ENCODE data around the gene PLXNB3.
"Not testable (repeated sequence)": the region's sequence is repeated elsewhere in the genome, so short reads cannot be mapped to it uniquely, and the experiment has no call there.

Gene PLXNB3

GRCh38 chrX:153741446-153741845 is 22.6 kb upstream of the PLXNB3 start:
- Histone ChIP-seq H3K27me3 (replicated peaks; ENCODE audit: control insufficient read depth, insufficient read depth, low read length, poor library complexity, severe bottlenecking) (no peaks in the 10 kb centered on the region), H3K36me3 (ENCODE audit: control insufficient read depth, insufficient read depth, low read length) (no peaks in the 10 kb centered on the region), H3K4me1 (ENCODE audit: control insufficient read depth, insufficient read depth, low read length, poor library complexity, severe bottlenecking) (peaks cover 15% of the 10 kb centered on the region)

GRCh38 chrX:153742111-153742510 is 21.9 kb upstream of the PLXNB3 start:
- H3K9me3 ChIP-seq (ENCODE audit: control insufficient read depth, low read length); H3K27ac ChIP-seq (ENCODE audit: insufficient read depth, low read length, poor library complexity, severe bottlenecking); H3K36me3 ChIP-seq (ENCODE audit: control insufficient read depth, insufficient read depth, low read length); H3K4me3 ChIP-seq (ENCODE audit: insufficient read depth, low read depth, low read length, poor library complexity, severe bottlenecking); DNase-seq; H3K27me3 ChIP-seq (replicated peaks; ENCODE audit: control insufficient read depth, insufficient read depth, low read length, poor library complexity, severe bottlenecking): not testable (repeated sequence)
- peaks cover 15% of the 10 kb centered on the region for H3K4me1 ChIP-seq (ENCODE audit: control insufficient read depth, insufficient read depth, low read length, poor library complexity, severe bottlenecking)

More at GRCh38 chrX:153741446-153741845, 22.6 kb upstream of the PLXNB3 start:
- Histone ChIP-seq H3K4me3 (ENCODE audit: insufficient read depth, low read depth, low read length, poor library complexity, severe bottlenecking) (no peak overlapping the region), H3K9me3 (ENCODE audit: control insufficient read depth, low read length) (no peaks in the 10 kb centered on the region), H3K27ac (ENCODE audit: insufficient read depth, low read length, poor library complexity, severe bottlenecking) (no peak overlapping the region)
- no peak for DNase-seq

- not testable (repeated sequence) for H3K36me3 ChIP-seq (ENCODE audit: control insufficient read depth, insufficient read depth, low read length); H3K4me3 ChIP-seq (ENCODE audit: insufficient read depth, low read depth, low read length, poor library complexity, severe bottlenecking); DNase-seq; H3K27me3 ChIP-seq (replicated peaks; ENCODE audit: control insufficient read depth, insufficient read depth, low read length, poor library complexity, severe bottlenecking); H3K27ac ChIP-seq (ENCODE audit: insufficient read depth, low read length, poor library complexity, severe bottlenecking); H3K9me3 ChIP-seq (ENCODE audit: control insufficient read depth, low read length)
- peaks cover 15% of the 10 kb centered on the region for H3K4me1 ChIP-seq (ENCODE audit: control insufficient read depth, insufficient read depth, low read length, poor library complexity, severe bottlenecking)
Measured at GRCh38 chrX:153742796-153743467, 21.1 kb upstream of the PLXNB3 start.

- H3K9me3 ChIP-seq (ENCODE audit: control insufficient read depth, low read length) = not testable (repeated sequence)
Measured at GRCh38 chrX:153743468-153744209, 20.4 kb upstream of the PLXNB3 start.

DNA sequence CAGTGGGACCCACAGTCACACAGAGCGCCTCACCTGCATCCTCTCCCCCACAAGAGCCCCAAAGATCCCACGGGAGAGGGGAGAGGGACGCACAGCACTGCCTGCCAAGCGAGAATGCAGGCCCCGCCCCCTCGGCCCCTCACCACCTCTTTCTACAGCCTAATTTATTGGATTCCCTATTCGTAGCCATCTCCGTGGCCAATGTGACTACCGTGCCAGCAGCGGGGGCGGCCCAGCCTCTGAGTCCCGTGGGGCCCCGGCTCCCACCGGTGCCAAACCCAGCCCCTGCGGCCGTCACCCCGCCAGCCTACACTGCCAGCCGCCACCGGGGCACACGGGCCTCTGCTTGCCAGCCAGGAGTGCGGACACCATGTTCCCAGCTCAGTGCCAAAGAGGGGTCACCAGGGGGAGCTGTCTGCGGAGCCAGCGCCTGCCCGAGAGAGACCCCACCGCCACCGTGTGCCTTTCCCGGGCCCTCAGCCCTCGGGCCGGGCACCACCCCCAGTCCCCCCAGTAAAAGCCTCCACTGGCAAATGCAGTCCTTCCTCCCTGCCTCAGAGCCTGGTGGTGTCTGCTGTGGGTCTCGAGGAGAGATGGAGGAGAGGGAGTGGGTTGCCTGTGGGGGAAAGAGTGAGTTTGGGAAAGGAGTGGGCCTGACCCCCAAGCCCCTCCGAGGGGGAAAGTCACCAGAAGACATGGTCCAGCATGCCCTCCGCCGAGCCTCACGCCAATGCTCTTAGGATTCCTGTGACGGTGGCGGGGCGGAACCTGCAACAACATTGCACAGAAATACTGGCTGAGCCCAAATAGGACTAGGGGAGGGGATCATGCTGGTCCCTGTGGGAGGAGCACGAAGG is 19.6 kb upstream of the PLXNB3 start:
- Histone ChIP-seq H3K9me3 (ENCODE audit: control insufficient read depth, low read length) (no peaks in the 10 kb centered on the region), H3K27me3 (replicated peaks; ENCODE audit: control insufficient read depth, insufficient read depth, low read length, poor library complexity, severe bottlenecking) (no peaks in the 10 kb centered on the region), H3K4me3 (ENCODE audit: insufficient read depth, low read depth, low read length, poor library complexity, severe bottlenecking) (no peak overlapping the region), H3K27ac (ENCODE audit: insufficient read depth, low read length, poor library complexity, severe bottlenecking) (no peak overlapping the region), H3K4me1 (ENCODE audit: control insufficient read depth, insufficient read depth, low read length, poor library complexity, severe bottlenecking) (peaks cover 14% of the 10 kb centered on the region), H3K36me3 (ENCODE audit: control insufficient read depth, insufficient read depth, low read length) (no peaks in the 10 kb centered on the region)
- DNase-seq = no peak

More at GRCh38 chrX:153743468-153744209, 20.4 kb upstream of the PLXNB3 start:
- H3K4me3 ChIP-seq (ENCODE audit: insufficient read depth, low read depth, low read length, poor library complexity, severe bottlenecking); H3K27me3 ChIP-seq (replicated peaks; ENCODE audit: control insufficient read depth, insufficient read depth, low read length, poor library complexity, severe bottlenecking); H3K27ac ChIP-seq (ENCODE audit: insufficient read depth, low read length, poor library complexity, severe bottlenecking); H3K36me3 ChIP-seq (ENCODE audit: control insufficient read depth, insufficient read depth, low read length); DNase-seq: not testable (repeated sequence)
- peaks cover 15% of the 10 kb centered on the region for H3K4me1 ChIP-seq (ENCODE audit: control insufficient read depth, insufficient read depth, low read length, poor library complexity, severe bottlenecking)

DNA sequence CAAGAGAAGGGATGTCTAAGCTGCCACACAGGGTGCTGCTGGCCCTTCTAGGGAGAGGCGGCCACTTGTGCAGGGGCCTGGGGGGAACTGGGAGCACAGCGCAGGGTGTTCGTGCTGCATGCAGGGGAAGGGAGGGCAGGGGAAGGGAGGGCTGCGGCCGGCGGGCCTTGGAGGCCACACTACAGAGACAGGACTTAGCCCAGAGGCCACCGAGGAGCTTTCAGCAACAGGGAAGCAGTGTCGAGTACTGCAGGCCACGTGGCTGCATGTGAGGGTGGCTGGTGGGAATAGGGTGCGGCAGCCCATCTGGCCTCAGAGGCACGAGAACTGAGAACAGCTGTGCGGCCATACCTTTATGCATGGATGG is 19.0 kb upstream of the PLXNB3 start:
- not testable (repeated sequence) for H3K27me3 ChIP-seq (replicated peaks; ENCODE audit: control insufficient read depth, insufficient read depth, low read length, poor library complexity, severe bottlenecking); DNase-seq; H3K4me3 ChIP-seq (ENCODE audit: insufficient read depth, low read depth, low read length, poor library complexity, severe bottlenecking); H3K36me3 ChIP-seq (ENCODE audit: control insufficient read depth, insufficient read depth, low read length); H3K27ac ChIP-seq (ENCODE audit: insufficient read depth, low read length, poor library complexity, severe bottlenecking); H3K4me1 ChIP-seq (ENCODE audit: control insufficient read depth, insufficient read depth, low read length, poor library complexity, severe bottlenecking); H3K9me3 ChIP-seq (ENCODE audit: control insufficient read depth, low read length)

GRCh38 chrX:153746359-153746758 is 17.7 kb upstream of the PLXNB3 start:
- Histone ChIP-seq H3K27ac (ENCODE audit: insufficient read depth, low read length, poor library complexity, severe bottlenecking) (no peak overlapping the region), H3K27me3 (replicated peaks; ENCODE audit: control insufficient read depth, insufficient read depth, low read length, poor library complexity, severe bottlenecking) (no peaks in the 10 kb centered on the region), H3K4me1 (ENCODE audit: control insufficient read depth, insufficient read depth, low read length, poor library complexity, severe bottlenecking) (no peaks in the 10 kb centered on the region), H3K36me3 (ENCODE audit: control insufficient read depth, insufficient read depth, low read length) (no peaks in the 10 kb centered on the region), H3K4me3 (ENCODE audit: insufficient read depth, low read depth, low read length, poor library complexity, severe bottlenecking) (no peak overlapping the region), H3K9me3 (ENCODE audit: control insufficient read depth, low read length) (no peaks in the 10 kb centered on the region)
- no peak for DNase-seq

- not testable (repeated sequence) for H3K4me1 ChIP-seq (ENCODE audit: control insufficient read depth, insufficient read depth, low read length, poor library complexity, severe bottlenecking); DNase-seq; H3K27me3 ChIP-seq (replicated peaks; ENCODE audit: control insufficient read depth, insufficient read depth, low read length, poor library complexity, severe bottlenecking); H3K27ac ChIP-seq (ENCODE audit: insufficient read depth, low read length, poor library complexity, severe bottlenecking); H3K9me3 ChIP-seq (ENCODE audit: control insufficient read depth, low read length); H3K4me3 ChIP-seq (ENCODE audit: insufficient read depth, low read depth, low read length, poor library complexity, severe bottlenecking); H3K36me3 ChIP-seq (ENCODE audit: control insufficient read depth, insufficient read depth, low read length)
Measured at GRCh38 chrX:153746991-153747390, 17.1 kb upstream of the PLXNB3 start.

- not testable (repeated sequence) for DNase-seq; H3K9me3 ChIP-seq (ENCODE audit: control insufficient read depth, low read length); H3K27me3 ChIP-seq (replicated peaks; ENCODE audit: control insufficient read depth, insufficient read depth, low read length, poor library complexity, severe bottlenecking)
Measured at GRCh38 chrX:153749017-153749416, 15.0 kb upstream of the PLXNB3 start.

More at GRCh38 chrX:153749017-153749416, 15.0 kb upstream of the PLXNB3 start:
- H3K27ac ChIP-seq (ENCODE audit: insufficient read depth, low read length, poor library complexity, severe bottlenecking); H3K36me3 ChIP-seq (ENCODE audit: control insufficient read depth, insufficient read depth, low read length); H3K4me1 ChIP-seq (ENCODE audit: control insufficient read depth, insufficient read depth, low read length, poor library complexity, severe bottlenecking); H3K4me3 ChIP-seq (ENCODE audit: insufficient read depth, low read depth, low read length, poor library complexity, severe bottlenecking): not testable (repeated sequence)

All from effector memory CD4-positive, alpha-beta T cell (primary cell).